SK-N-SH treated with all-trans-retinoic acid at 6 μM for 48 hours (cell line): ENCODE measurements around the gene NME3.

Source experiments
- TCF4 ChIP-seq: fragments of 250-450 bp; sonication (Bioruptor Pico); IDR thresholded peaks from 2 replicates; pipeline ENCODE4 v1.8.0; 2021; ENCODE audit warnings: mild to moderate bottlenecking, moderate library complexity, borderline replicate concordance
- ZFP3 ChIP-seq: fragments of 250-450 bp; sonication (Bioruptor Pico); IDR thresholded peaks from 2 replicates; pipeline ENCODE4 v1.5.0; 2020; ENCODE audit warnings: mild to moderate bottlenecking, moderate library complexity
- TF ChIP-seq, protein P1 (sequence below): fragments of 250-450 bp; sonication (Bioruptor Pico); IDR thresholded peaks from 2 replicates; pipeline ENCODE4 v1.5.1; 2021; ENCODE audit warnings: mild to moderate bottlenecking, moderate library complexity
- TF ChIP-seq, protein P2 (sequence below): fragments of 250-450 bp; sonication (Bioruptor Pico); IDR thresholded peaks from 2 replicates; pipeline ENCODE4 v1.8.0; 2020; ENCODE audit warnings: mild to moderate bottlenecking, moderate library complexity, borderline replicate concordance

DNA sequence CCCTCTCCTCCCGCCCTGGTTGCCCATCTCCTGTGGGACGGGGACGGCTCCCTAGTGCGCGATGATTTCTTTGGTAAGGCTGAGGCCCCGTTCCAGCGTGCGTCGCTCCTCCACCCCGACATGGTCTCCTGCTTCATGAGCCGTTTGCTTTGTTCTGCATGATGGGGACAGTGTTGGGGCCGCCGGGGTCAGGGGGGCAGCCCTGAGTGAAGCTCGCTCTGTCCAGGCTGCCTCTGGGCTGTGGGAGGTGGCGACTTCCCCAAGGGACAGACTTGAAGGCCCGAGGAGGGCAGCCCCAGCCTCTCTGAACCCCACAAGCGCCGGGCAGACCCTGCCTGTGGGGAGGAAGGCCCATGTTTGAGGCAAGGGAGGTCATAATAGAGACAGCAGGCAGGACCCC, 12.4 kb downstream of the NME3 start:
- TF ChIP-seq TCF4 (CRISPR knock-in tag) (no peak), ZFP3 (no peak)
- TF ChIP-seq, protein P1, sequence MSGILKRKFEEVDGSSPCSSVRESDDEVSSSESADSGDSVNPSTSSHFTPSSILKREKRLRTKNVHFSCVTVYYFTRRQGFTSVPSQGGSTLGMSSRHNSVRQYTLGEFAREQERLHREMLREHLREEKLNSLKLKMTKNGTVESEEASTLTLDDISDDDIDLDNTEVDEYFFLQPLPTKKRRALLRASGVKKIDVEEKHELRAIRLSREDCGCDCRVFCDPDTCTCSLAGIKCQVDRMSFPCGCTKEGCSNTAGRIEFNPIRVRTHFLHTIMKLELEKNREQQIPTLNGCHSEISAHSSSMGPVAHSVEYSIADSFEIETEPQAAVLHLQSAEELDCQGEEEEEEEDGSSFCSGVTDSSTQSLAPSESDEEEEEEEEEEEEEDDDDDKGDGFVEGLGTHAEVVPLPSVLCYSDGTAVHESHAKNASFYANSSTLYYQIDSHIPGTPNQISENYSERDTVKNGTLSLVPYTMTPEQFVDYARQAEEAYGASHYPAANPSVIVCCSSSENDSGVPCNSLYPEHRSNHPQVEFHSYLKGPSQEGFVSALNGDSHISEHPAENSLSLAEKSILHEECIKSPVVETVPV (CRISPR knock-in tag): no peak
- TF ChIP-seq, protein P2, sequence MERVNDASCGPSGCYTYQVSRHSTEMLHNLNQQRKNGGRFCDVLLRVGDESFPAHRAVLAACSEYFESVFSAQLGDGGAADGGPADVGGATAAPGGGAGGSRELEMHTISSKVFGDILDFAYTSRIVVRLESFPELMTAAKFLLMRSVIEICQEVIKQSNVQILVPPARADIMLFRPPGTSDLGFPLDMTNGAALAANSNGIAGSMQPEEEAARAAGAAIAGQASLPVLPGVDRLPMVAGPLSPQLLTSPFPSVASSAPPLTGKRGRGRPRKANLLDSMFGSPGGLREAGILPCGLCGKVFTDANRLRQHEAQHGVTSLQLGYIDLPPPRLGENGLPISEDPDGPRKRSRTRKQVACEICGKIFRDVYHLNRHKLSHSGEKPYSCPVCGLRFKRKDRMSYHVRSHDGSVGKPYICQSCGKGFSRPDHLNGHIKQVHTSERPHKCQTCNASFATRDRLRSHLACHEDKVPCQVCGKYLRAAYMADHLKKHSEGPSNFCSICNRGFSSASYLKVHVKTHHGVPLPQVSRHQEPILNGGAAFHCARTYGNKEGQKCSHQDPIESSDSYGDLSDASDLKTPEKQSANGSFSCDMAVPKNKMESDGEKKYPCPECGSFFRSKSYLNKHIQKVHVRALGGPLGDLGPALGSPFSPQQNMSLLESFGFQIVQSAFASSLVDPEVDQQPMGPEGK: no peak
